HepG2 (cell line): ENCODE results near the gene C11orf86. TPM values are rescaled to one million over a fixed set of nuclear protein-coding genes. Genes with fewer than 3 reads are reported as not detected.

Experiments
- CC2D1A ChIP-seq: sonication (generic); formaldehyde crosslinking; IDR thresholded peaks from 2 replicates; pipeline ENCODE4 v1.8.1; 2023; ENCODE audit warnings: mild to moderate bottlenecking, missing genetic modification reagents
- EED ChIP-seq: sonication (generic); formaldehyde crosslinking; IDR thresholded peaks from 2 replicates; pipeline ENCODE4 v1.5.0; 2020; ENCODE audit warnings: mild to moderate bottlenecking, missing genetic modification reagents
- ESRRA ChIP-seq: sonication (generic); formaldehyde crosslinking; IDR thresholded peaks from 2 replicates; pipeline ENCODE4 v1.5.1; 2020; ENCODE audit warnings: mild to moderate bottlenecking, low read depth, missing genetic modification reagents
- HINFP ChIP-seq: sonication (generic); formaldehyde crosslinking; IDR thresholded peaks from 2 replicates; pipeline ENCODE4 v1.4.0; 2020; ENCODE audit warnings: low read depth, mild to moderate bottlenecking, missing genetic modification reagents
- KAT8 ChIP-seq: IDR thresholded peaks from 2 replicates; pipeline ENCODE4 v1.6.1; 2016; ENCODE audit warnings: missing genetic modification reagents, missing compliant biosample characterization
- MAF1 ChIP-seq: sonication (generic); formaldehyde crosslinking; IDR thresholded peaks from 2 replicates; pipeline ENCODE4 v1.5.0; 2020; ENCODE audit warnings: missing genetic modification reagents, borderline replicate concordance
- MBD4 ChIP-seq: IDR thresholded peaks from 2 replicates; pipeline ENCODE4 v1.6.1; 2012; ENCODE audit warnings: low read length, inconsistent platforms, borderline replicate concordance
- MED13 ChIP-seq: sonication (generic); formaldehyde crosslinking; IDR thresholded peaks from 2 replicates; pipeline ENCODE4 v1.5.0; 2020; ENCODE audit warnings: missing genetic modification reagents
- NCOR1 ChIP-seq: fragments of 200-600 bp; sonication (generic); IDR thresholded peaks from 2 replicates; pipeline ENCODE4 v1.7.0; 2017; ENCODE audit warnings: antibody characterized with exemption, low read length, borderline replicate concordance
- PPARG ChIP-seq: conservative IDR thresholded peaks from 2 replicates; pipeline ENCODE4 v1.6.1; 2016; ENCODE audit warnings: missing biosample characterization, missing genetic modification reagents
- TBP ChIP-seq: sonication (generic); formaldehyde crosslinking; IDR thresholded peaks from 2 replicates; pipeline ENCODE4 v1.5.0; 2020; ENCODE audit warnings: missing genetic modification reagents
- ZEB1 ChIP-seq: IDR thresholded peaks from 2 replicates; pipeline ENCODE4 v1.6.1; 2012; ENCODE audit warnings: mild to moderate bottlenecking, low read depth, inconsistent platforms; ENCODE audit not compliant: insufficient replicate concordance
- ZFP36L2 ChIP-seq: sonication (generic); formaldehyde crosslinking; IDR thresholded peaks from 2 replicates; pipeline ENCODE4 v1.4.0; 2020; ENCODE audit warnings: missing genetic modification reagents
- ZHX1 ChIP-seq: sonication (generic); formaldehyde crosslinking; IDR thresholded peaks from 2 replicates; pipeline ENCODE4 v1.8.1; 2022; ENCODE audit warnings: low read depth, mild to moderate bottlenecking, missing genetic modification reagents
- ZNF276 ChIP-seq: sonication (generic); formaldehyde crosslinking; IDR thresholded peaks from 2 replicates; pipeline ENCODE4 v1.4.0; 2020; ENCODE audit warnings: mild to moderate bottlenecking, low read depth, missing genetic modification reagents
- ZNF3 ChIP-seq: IDR thresholded peaks from 2 replicates; pipeline ENCODE4 v1.7.0; 2017; ENCODE audit warnings: inconsistent platforms
- ZNF331 ChIP-seq: sonication (generic); formaldehyde crosslinking; IDR thresholded peaks from 2 replicates; pipeline ENCODE4 v1.4.0; 2020; ENCODE audit warnings: missing genetic modification reagents
- ZNF337 ChIP-seq: sonication (generic); formaldehyde crosslinking; IDR thresholded peaks from 2 replicates; pipeline ENCODE4 v1.5.1; 2020; ENCODE audit warnings: missing genetic modification reagents, low read depth, mild to moderate bottlenecking, borderline replicate concordance
- ZNF383 ChIP-seq: sonication (generic); formaldehyde crosslinking; IDR thresholded peaks from 2 replicates; pipeline ENCODE4 v1.4.0; 2020; ENCODE audit warnings: missing genetic modification reagents, mild to moderate bottlenecking, borderline replicate concordance
- ZNF501 ChIP-seq: sonication (generic); formaldehyde crosslinking; IDR thresholded peaks from 2 replicates; pipeline ENCODE4 v1.5.1; 2020; ENCODE audit warnings: mild to moderate bottlenecking, moderate library complexity, missing genetic modification reagents
- ZNF563 ChIP-seq: sonication (generic); formaldehyde crosslinking; IDR thresholded peaks from 2 replicates; pipeline ENCODE4 v1.8.0; 2022; ENCODE audit warnings: mild to moderate bottlenecking, moderate library complexity, missing genetic modification reagents
- ZNF792 ChIP-seq: IDR thresholded peaks from 2 replicates; pipeline ENCODE4 v1.6.1; 2016
- ZNF883 ChIP-seq: sonication (generic); formaldehyde crosslinking; IDR thresholded peaks from 2 replicates; pipeline ENCODE4 v1.5.1; 2020; ENCODE audit warnings: mild to moderate bottlenecking, missing genetic modification reagents; ENCODE audit errors: not compliant biosample characterization
- ZSCAN22 ChIP-seq: sonication (generic); formaldehyde crosslinking; IDR thresholded peaks from 2 replicates; pipeline ENCODE4 v1.4.0; 2020; ENCODE audit warnings: mild to moderate bottlenecking, missing genetic modification reagents
- polyA plus RNA-seq, 8 experiments: library from polyadenylated mRNA; depleted of rRNA in 3 of 8; stranded (reverse) in 7 of 8; unstranded in 1 of 8; fragments of >200 nt; fragmentation: Illumina TruSeq in 4 of 8; extraction: Trizol in 4 of 8; gene quantifications; 2 replicates each; pipeline versions ENCODE4 v1.2.1 to v1.2.3, GENCODE V29; 2011 to 2016; ENCODE audit warnings: low read depth in 4 of 8, missing spikeins in 1 of 8, mixed read lengths in 1 of 8; ENCODE audit not compliant: insufficient read depth in 1 of 8
- total RNA-seq, 5 experiments: library from RNA; depleted of rRNA; stranded (reverse); fragments of >200 nt; fragmentation: Illumina TruSeq; extraction: Trizol; gene quantifications; 2 replicates each; pipeline ENCODE4 v1.2.3, GENCODE V29; 2016; ENCODE audit warnings: low read depth in 1 of 5

Gene C11orf86
- total and polyA plus RNA-seq, 2 of the 13 experiments (the other 11 are each of a cell fraction or from before 2014, with no cell fraction given), result 0.11 to 0.18 TPM

- TF ChIP-seq ZNF276 (CRISPR knock-in tag) (no peak), ZNF337 (CRISPR knock-in tag) (no peak), MBD4 (0 out of 2 replicates have a peak, but pooled peaks have one; percentile 70), ZNF383 (CRISPR knock-in tag) (no peak), ZNF501 (CRISPR knock-in tag) (peak; percentile 14; the same call in 1 of the 2 replicates), MED13 (no peak), HINFP (CRISPR knock-in tag) (no peak), ZNF3 (CRISPR knock-in tag) (no peak), ZEB1 (no peak), TBP (CRISPR knock-in tag) (no peak), NCOR1 (peak; percentile 80; the same call in 1 of the 2 replicates), ZNF331 (peak; percentile 94), ZNF563 (0 out of 2 replicates have a peak, but pooled peaks have one; percentile 37), ZNF883 (CRISPR knock-in tag) (peak; percentile 71), ZNF792 (CRISPR knock-in tag) (peak; percentile 89; the same call in 1 of the 2 replicates), ZSCAN22 (CRISPR knock-in tag) (no peak), ZHX1 (CRISPR knock-in tag) (no peak), ZFP36L2 (CRISPR knock-in tag) (no peak), ESRRA (CRISPR knock-in tag) (peak; percentile 91), EED (CRISPR knock-in tag) (no peak), CC2D1A (CRISPR knock-in tag) (no peak), MAF1 (no peak), PPARG (peak; percentile 90), KAT8 (CRISPR knock-in tag) (peak; percentile 77; the same call in 1 of the 2 replicates)
Measured at GRCh38 chr11:66970807-66971442, 4.2 kb upstream of the C11orf86 start (continued).
